Left colon (tissue), 2 donors: ENCODE data around the gene SLC25A14. TPM values are rescaled to one million over a fixed set of nuclear protein-coding genes. Genes with fewer than 3 reads are reported as not detected.
"Not testable (repeated sequence)": the region's sequence is repeated elsewhere in the genome, so short reads cannot be mapped to it uniquely, and the experiment has no call there.

ENCODE experiments used
- ATAC-seq: fragments of 200-7000 bp; cut with Tn5 transposase; one replicate; pipeline ENCODE4 v1.9.1; 2020; ENCODE audit warnings: mild to moderate bottlenecking, moderate library complexity
- DNase-seq, 2 donors: peaks; one replicate each; pipeline ENCODE4 v3.0.0-alpha.2; 2020
- intact Hi-C, 2 donors: fragments of 100-400 bp; cut with DNase I in 1 of 2; cut with micrococcal nuclease in 1 of 2; formaldehyde crosslinking; loops; one replicate each; pipeline versions ENCODE4 v1.11.2 to v1.14.0; 2022; cut with DNase I, micrococcal nuclease
- total RNA-seq, 2 donors: library from RNA; stranded (reverse); fragmentation: NEBNext Ultra II Directional; extraction: Animal tissue kit (Norgen Biotek cat#: 25700); gene quantifications; one replicate each; pipeline ENCODE4 v1.2.1, GENCODE V29; 2021
- donor health status: DM: no; HTN: no; CAD: no.
- donor health status: DM: yes; HTN: yes; CAD: no.

The SLC25A14 gene
- total RNA-seq, 2 donors from 2014 or later = 6.3 to 7.8 TPM

- DNase-seq = no peak
- intact Hi-C loops = no loop called here
- ATAC-seq = no peak
Observed at GRCh38 chrX:130351567-130351966, 11.8 kb downstream of the SLC25A14 start.

- intact Hi-C loops, DNase-seq, ATAC-seq: not testable (repeated sequence)
Observed at GRCh38 chrX:130352050-130352449, 12.3 kb downstream of the SLC25A14 start.

GRCh38 chrX:130376077-130376476, 36.4 kb downstream of the SLC25A14 start:
- ATAC-seq = no peak
- intact Hi-C loops = no loop called here
- DNase-seq = no peak

GRCh38 chrX:130378024-130378669, 38.4 kb downstream of the SLC25A14 start:
- intact Hi-C loops = no loop called here
- DNase-seq (no peak), ATAC-seq (peak; percentile 70)

GRCh38 chrX:130385520-130385919, 45.8 kb downstream of the SLC25A14 start, which contains the start of gene GPR119:
TSS of gene GPR119 (minus strand) at chrX:130385674. CDS start at chrX:130385447, 227 bp downstream.
- intact Hi-C loops = no loop called here
- DNase-seq = no peak
- no peak for ATAC-seq

GRCh38 chrX:130386408-130386808, 46.7 kb downstream of the SLC25A14 start:
- intact Hi-C loops = no loop called here
- DNase-seq (no peak), ATAC-seq (no peak)

GRCh38 chrX:130393451-130394074, 53.8 kb downstream of the SLC25A14 start:
- DNase-seq = peak in 1 of 2 donors; percentile 21

GRCh38 chrX:130395341-130395740, 55.6 kb downstream of the SLC25A14 start:
- intact Hi-C loops = no loop called here
- ATAC-seq (no peak), DNase-seq (no peak)

More at GRCh38 chrX:130393451-130394074, 53.8 kb downstream of the SLC25A14 start:
- ATAC-seq = peak; percentile 58
- intact Hi-C loops = loop anchor here in 1 of 2 donors (5.0 kb wide), 1 partner anchor 524 kb away; no protein-coding TSS in a partner anchor

- DNase-seq (peak; percentile 65 to 74), ATAC-seq (peak; percentile 99)
- intact Hi-C loops = no loop called here
Observed at GRCh38 chrX:130401415-130402207, 61.9 kb downstream of the SLC25A14 start, which contains the start of gene RBMX2. TSS of gene RBMX2 (plus strand) at chrX:130401987. CDS start at chrX:130402033, 46 bp downstream.

- intact Hi-C loops = no loop called here
- peak; percentile 32 for ATAC-seq
- no peak for DNase-seq
Observed at GRCh38 chrX:130402208-130402684, 62.5 kb downstream of the SLC25A14 start.

- intact Hi-C loops = no loop called here
- DNase-seq = no peak
- ATAC-seq = no peak
Observed at GRCh38 chrX:130413415-130413814, 73.7 kb downstream of the SLC25A14 start.

- intact Hi-C loops = no loop called here
- DNase-seq = no peak
- no peak for ATAC-seq
Observed at GRCh38 chrX:130414800-130415199, 75.1 kb downstream of the SLC25A14 start.

GRCh38 chrX:130415201-130415600, 75.5 kb downstream of the SLC25A14 start:
- ATAC-seq = no peak
- no peak for DNase-seq

GRCh38 chrX:130416785-130417184, 77.1 kb downstream of the SLC25A14 start:
- intact Hi-C loops = no loop called here
- DNase-seq = no peak
- no peak for ATAC-seq

More at GRCh38 chrX:130415201-130415600, 75.5 kb downstream of the SLC25A14 start:
- intact Hi-C loops = no loop called here

- intact Hi-C loops = no loop called here
- DNase-seq (no peak), ATAC-seq (no peak)
Observed at GRCh38 chrX:130418066-130418465, 78.3 kb downstream of the SLC25A14 start.

GRCh38 chrX:130418740-130419139, 79.0 kb downstream of the SLC25A14 start:
- no peak for DNase-seq
- intact Hi-C loops = no loop called here
- no peak for ATAC-seq

- ATAC-seq (no peak), DNase-seq (no peak)
- intact Hi-C loops = no loop called here
Observed at GRCh38 chrX:130419263-130419662, 79.5 kb downstream of the SLC25A14 start.
